IMR-90 (cell line): ENCODE measurements around the gene NOM1. TPM values are rescaled to one million over a fixed set of nuclear protein-coding genes. Genes with fewer than 3 reads are reported as not detected.
A peak's percentile ranks its signal among the peaks of the same experiment; 100 is the strongest.

ENCODE experiments used
- ATAC-seq: fragments of 200-7000 bp; cut with Tn5 transposase; 2 replicates; pipeline ENCODE4 v1.9.1; 2020; ENCODE audit warnings: low read depth, mild to moderate bottlenecking, moderate library complexity
- BruUV-seq: library from RNA; stranded (reverse); fragments of 400-500 nt; replicated peaks from 2 replicates; lab custom pipeline; 2021; lab: Mats Ljungman, UMichigan
- CTCF ChIA-PET: fragments of 300-600 bp; formaldehyde crosslinking; extraction: SDS; loops from one replicate; lab custom pipeline; 2021; ENCODE audit warnings: antibody characterized with exemption; lab: Yijun Ruan, JAX
- POLR2A ChIA-PET: fragments of 300-600 bp; sonication (Branson Sonifier 250); formaldehyde crosslinking; loops from one replicate; lab custom pipeline; 2022; ENCODE audit warnings: antibody characterized with exemption; ENCODE audit not compliant: unreplicated experiment; lab: Charles Lee
- DNase-seq: peaks from one replicate; pipeline ENCODE4 v3.0.0; 2013
- H2AFZ ChIP-seq: replicated peaks from 2 replicates; pipeline ENCODE3; 2013; ENCODE audit warnings: low read length, mild to moderate bottlenecking; ENCODE audit not compliant: poor library complexity
- H2AK5ac ChIP-seq: 2 replicates; pipeline ENCODE4 v1.6.1; 2013; ENCODE audit warnings: low read depth, low read length, inconsistent platforms
- H2AK9ac ChIP-seq: replicated peaks from 2 replicates; pipeline ENCODE3; 2013; ENCODE audit warnings: mild to moderate bottlenecking, low read depth, low read length, moderate library complexity; ENCODE audit not compliant: poor library complexity
- H2BK120ac ChIP-seq: 2 replicates; pipeline ENCODE4 v1.6.1; 2013; ENCODE audit warnings: low read depth, low read length, inconsistent platforms
- H2BK15ac ChIP-seq: 3 replicates; pipeline ENCODE4 v1.6.1; 2013; ENCODE audit warnings: low read depth, low read length, inconsistent platforms
- H2BK20ac ChIP-seq: 2 replicates; pipeline ENCODE4 v1.6.1; 2013; ENCODE audit warnings: low read depth, mild to moderate bottlenecking, inconsistent platforms, low read length, moderate library complexity
- H2BK5ac ChIP-seq: 2 replicates; pipeline ENCODE4 v1.6.1; 2013; ENCODE audit warnings: mild to moderate bottlenecking, low read depth, low read length, inconsistent platforms; ENCODE audit not compliant: poor library complexity, severe bottlenecking
- H3K14ac ChIP-seq: replicated peaks from 2 replicates; pipeline ENCODE4 v1.6.1; 2013; ENCODE audit warnings: low read depth, low read length, inconsistent platforms
- H3K18ac ChIP-seq: 2 replicates; pipeline ENCODE4 v1.6.1; 2013; ENCODE audit warnings: low read depth, low read length, control low read depth
- H3K23ac ChIP-seq: 2 replicates; pipeline ENCODE4 v1.6.1; 2013; ENCODE audit warnings: low read depth, low read length, inconsistent platforms
- H3K27ac ChIP-seq: 2 replicates; pipeline ENCODE4 v1.5.1; 2013; ENCODE audit warnings: mild to moderate bottlenecking, control low read depth, low read length; ENCODE audit not compliant: insufficient read depth
- H3K27me3 ChIP-seq: 2 replicates; pipeline ENCODE4 v1.6.1; 2013; ENCODE audit warnings: low read length; ENCODE audit not compliant: control insufficient read depth, insufficient read depth
- H3K36me3 ChIP-seq: 2 replicates; pipeline ENCODE4 v1.6.1; 2013; ENCODE audit warnings: low read length, mixed read lengths; ENCODE audit not compliant: control insufficient read depth, insufficient read depth
- H3K4ac ChIP-seq: 2 replicates; pipeline ENCODE4 v1.6.1; 2013; ENCODE audit warnings: low read depth, low read length, inconsistent platforms
- H3K4me1 ChIP-seq: 2 replicates; pipeline ENCODE4 v1.6.1; 2013; ENCODE audit warnings: low read length, mixed read lengths; ENCODE audit not compliant: control insufficient read depth, insufficient read depth
- H3K4me2 ChIP-seq: 2 replicates; pipeline ENCODE4 v1.6.1; 2013; ENCODE audit warnings: low read depth, mild to moderate bottlenecking, control low read depth, low read length, moderate library complexity
- H3K4me3 ChIP-seq: 2 replicates; pipeline ENCODE4 v1.5.1; 2013; ENCODE audit warnings: low read depth, mild to moderate bottlenecking, control low read depth, low read length, moderate library complexity; ENCODE audit not compliant: insufficient read depth
- H3K56ac ChIP-seq: 2 replicates; pipeline ENCODE4 v1.6.1; 2013; ENCODE audit warnings: low read length, inconsistent platforms; ENCODE audit not compliant: insufficient read depth; ENCODE audit errors: extremely low read depth
- H3K79me1 ChIP-seq, 2 experiments: 2 replicates each; pipeline ENCODE4 v1.6.1; 2013; ENCODE audit warnings: low read length in 2 of 2, inconsistent platforms in 1 of 2, low read depth in 1 of 2
- H3K9ac ChIP-seq: 2 replicates; pipeline ENCODE4 v1.6.1; 2013; ENCODE audit warnings: low read depth, low read length, control low read depth
- H3K9me1 ChIP-seq: 2 replicates; pipeline ENCODE4 v1.6.1; 2013; ENCODE audit warnings: low read length, inconsistent platforms; ENCODE audit not compliant: insufficient read depth
- H3K9me3 ChIP-seq: 2 replicates; pipeline ENCODE4 v1.6.1; 2013; ENCODE audit warnings: low read length; ENCODE audit not compliant: control insufficient read depth, insufficient read depth
- H4K20me1 ChIP-seq: 2 replicates; pipeline ENCODE4 v1.6.1; 2013; ENCODE audit warnings: low read length, inconsistent platforms; ENCODE audit not compliant: insufficient read depth
- H4K5ac ChIP-seq: 2 replicates; pipeline ENCODE4 v1.6.1; 2013; ENCODE audit warnings: mild to moderate bottlenecking, low read depth, low read length, control low read depth
- H4K8ac ChIP-seq, 2 experiments: 2 replicates each; pipeline ENCODE4 v1.6.1; 2013; ENCODE audit warnings: low read depth in 2 of 2, low read length in 2 of 2, control low read depth in 1 of 2, inconsistent platforms in 1 of 2
- H4K91ac ChIP-seq: 2 replicates; pipeline ENCODE4 v1.6.1; 2013; ENCODE audit warnings: low read depth, low read length, inconsistent platforms; ENCODE audit not compliant: insufficient read depth
- BHLHE40 ChIP-seq: fragments of 150-350 bp; IDR thresholded peaks from 2 replicates; pipeline ENCODE4 v1.6.1; 2016; ENCODE audit warnings: mild to moderate bottlenecking, low read depth, low read length
- CEBPB ChIP-seq: IDR thresholded peaks from 2 replicates; pipeline ENCODE4 v1.6.1; 2012; ENCODE audit warnings: low read depth, low read length, improper control_type of control experiment
- CHD1 ChIP-seq: IDR thresholded peaks from 2 replicates; pipeline ENCODE4 v1.6.1; 2012; ENCODE audit warnings: low read depth, low read length, improper control_type of control experiment
- FOS ChIP-seq: fragments of 150-350 bp; IDR thresholded peaks from 2 replicates; pipeline ENCODE4 v1.6.1; 2016; ENCODE audit warnings: low read depth, low read length
- MAFK ChIP-seq: IDR thresholded peaks from 2 replicates; pipeline ENCODE4 v1.6.1; 2012; ENCODE audit warnings: low read depth, low read length, improper control_type of control experiment
- MAZ ChIP-seq: IDR thresholded peaks from 2 replicates; pipeline ENCODE4 v1.6.1; 2012; ENCODE audit warnings: low read depth, mild to moderate bottlenecking, low read length, improper control_type of control experiment, moderate library complexity, borderline replicate concordance
- MXI1 ChIP-seq: IDR thresholded peaks from 2 replicates; pipeline ENCODE4 v1.6.1; 2012; ENCODE audit warnings: low read depth, mild to moderate bottlenecking, low read length, moderate library complexity, borderline replicate concordance
- NFE2L2 ChIP-seq: fragments of 150-350 bp; IDR thresholded peaks from 2 replicates; pipeline ENCODE4 v1.6.1; 2016; ENCODE audit warnings: low read depth, mild to moderate bottlenecking, low read length
- POLR2A ChIP-seq: IDR thresholded peaks from 2 replicates; pipeline ENCODE4 v1.6.1; 2012; ENCODE audit warnings: mild to moderate bottlenecking, low read depth, low read length
- RAD21 ChIP-seq: IDR thresholded peaks from 2 replicates; pipeline ENCODE4 v1.6.1; 2012; ENCODE audit warnings: low read length, improper control_type of control experiment
- RCOR1 ChIP-seq: IDR thresholded peaks from 2 replicates; pipeline ENCODE4 v1.6.1; 2012; ENCODE audit warnings: mild to moderate bottlenecking, low read length, improper control_type of control experiment; ENCODE audit not compliant: insufficient replicate concordance
- RFX5 ChIP-seq: IDR thresholded peaks from 2 replicates; pipeline ENCODE4 v1.8.0; 2012; ENCODE audit warnings: low read depth, mild to moderate bottlenecking, low read length, moderate library complexity
- SMC3 ChIP-seq: fragments of 150-350 bp; IDR thresholded peaks from 2 replicates; pipeline ENCODE4 v1.6.1; 2016; ENCODE audit warnings: low read depth, mild to moderate bottlenecking, antibody characterized with exemption, low read length, moderate library complexity
- WGBS, 2 experiments: methylation state at CpG; one replicate each; pipeline versions ENCODE4 v1.1.5 to v1.1.7; 2013; ENCODE audit warnings: missing lambda C conversion rate in 2 of 2; ENCODE audit not compliant: insufficient read length in 1 of 2; ENCODE audit errors: extremely low coverage in 2 of 2; 5-methylcytosine and 5-hydroxymethylcytosine counted together
- dilution Hi-C: fragments of 300-500 bp; cut with HindIII; formaldehyde crosslinking; loops from one replicate; pipeline ENCODE4 v1.14.3; 2018; ENCODE audit warnings: low sequenced_read_pairs; ENCODE audit not compliant: unreplicated experiment
- in situ Hi-C: fragments of 300-500 bp; cut with MboI; formaldehyde crosslinking; loops from 3 replicates; pipeline ENCODE4 v1.14.3; 2019; ENCODE audit warnings: low sequenced_read_pairs, inconsistent platforms, mixed read lengths
- intact Hi-C: fragments of 100-400 bp; cut with micrococcal nuclease; formaldehyde crosslinking; loops from 2 replicates; pipeline ENCODE4 v1.10.0; 2022
- polyA plus RNA-seq, 3 experiments: library from polyadenylated mRNA; depleted of rRNA; stranded (reverse); fragments of >200 nt; gene quantifications; 2 replicates each; pipeline ENCODE4 v1.2.3, GENCODE V29; 2012; ENCODE audit warnings: low replicate concordance in 1 of 3
- total RNA-seq: library from RNA; depleted of rRNA; stranded (reverse); fragments of >200 nt; gene quantifications from 2 replicates; pipeline ENCODE4 v1.2.3, GENCODE V29; 2012
- TF ChIP-seq, protein P1 (sequence below): fragments of 150-350 bp; IDR thresholded peaks from 2 replicates; pipeline ENCODE4 v1.6.1; 2017; ENCODE audit warnings: mild to moderate bottlenecking, antibody characterized with exemption, low read length, low read depth
- TF ChIP-seq, protein P2 (sequence below): fragments of 150-350 bp; IDR thresholded peaks from 2 replicates; pipeline ENCODE4 v1.6.1; 2016; ENCODE audit warnings: low read depth, mild to moderate bottlenecking, low read length, moderate library complexity, borderline replicate concordance
- TF ChIP-seq, protein P3 (sequence below): conservative IDR thresholded peaks from 2 replicates; pipeline ENCODE4 v1.5.1; 2012; ENCODE audit warnings: mild to moderate bottlenecking, low read depth, low read length, improper control_type of control experiment

NOM1 gene
- total and polyA plus RNA-seq, 2 of the 4 experiments (the other 2 are of a cell fraction) = 15.3 to 15.4 TPM

DNA sequence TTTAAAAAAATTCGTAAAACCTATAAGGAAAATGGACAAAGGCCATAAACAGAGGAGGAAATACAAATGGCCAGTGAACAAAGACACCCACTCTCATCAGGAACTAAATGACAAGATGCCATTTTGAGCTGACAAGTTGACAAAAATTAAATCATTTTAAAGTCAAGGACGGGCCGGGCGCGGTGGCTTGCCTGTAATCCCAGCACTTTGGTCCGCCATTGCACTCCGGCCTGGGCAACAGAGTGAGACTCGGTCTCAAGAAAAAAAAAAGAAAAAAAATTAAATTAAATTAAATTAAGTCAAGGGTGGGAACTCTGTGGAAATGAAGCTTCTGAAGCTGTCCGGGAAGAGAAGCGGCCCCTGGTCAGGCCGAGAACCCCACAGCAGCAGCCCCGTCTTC, 1.2 kb upstream of the NOM1 start:
- Histone ChIP-seq H3K4ac (no peak overlapping the region), H3K79me1 (peaks cover 12 to 20% of the 10 kb centered on the region in 2 experiments), H3K4me2 (peak overlapping the region; percentile 76; the same call in 1 of the 2 replicates), H2AK5ac (no peak overlapping the region), H4K91ac (no peak overlapping the region), H3K9me1 (peaks cover 3% of the 10 kb centered on the region; the same call in 1 of the 2 replicates), H4K8ac (peak overlapping the region in 1 of 2 experiments; percentile 82; a peak in 2 of 4 replicates), H3K4me1 (peaks cover 2% of the 10 kb centered on the region; the same call in 1 of the 2 replicates), H4K5ac (peak overlapping the region; percentile 49; the same call in 1 of the 2 replicates), H2BK5ac (no peak overlapping the region), H4K20me1 (peaks cover 17% of the 10 kb centered on the region), H3K4me3 (no peak overlapping the region), H3K23ac (no peak overlapping the region), H3K18ac (no peak overlapping the region), H3K56ac (no peak overlapping the region), H2BK15ac (no peak overlapping the region), H3K14ac (no peak overlapping the region), H3K27ac (no peak overlapping the region), H2BK120ac (no peak overlapping the region), H2BK20ac (no peak overlapping the region), H3K36me3 (peaks cover 8% of the 10 kb centered on the region), H3K9me3 (no peaks in the 10 kb centered on the region), H2AFZ (peak overlapping the region; percentile 97), H3K9ac (no peak overlapping the region), H2AK9ac (no peak overlapping the region), H3K27me3 (peaks cover 17% of the 10 kb centered on the region)
- WGBS, 2 experiments = no CpG with 5 or more reads among the region's 12 CpGs
- ATAC-seq (no peak), DNase-seq (no peak)
- no TSS peak for BruUV-seq
- POLR2A ChIA-PET = no interaction called here
- TF ChIP-seq, protein P1, sequence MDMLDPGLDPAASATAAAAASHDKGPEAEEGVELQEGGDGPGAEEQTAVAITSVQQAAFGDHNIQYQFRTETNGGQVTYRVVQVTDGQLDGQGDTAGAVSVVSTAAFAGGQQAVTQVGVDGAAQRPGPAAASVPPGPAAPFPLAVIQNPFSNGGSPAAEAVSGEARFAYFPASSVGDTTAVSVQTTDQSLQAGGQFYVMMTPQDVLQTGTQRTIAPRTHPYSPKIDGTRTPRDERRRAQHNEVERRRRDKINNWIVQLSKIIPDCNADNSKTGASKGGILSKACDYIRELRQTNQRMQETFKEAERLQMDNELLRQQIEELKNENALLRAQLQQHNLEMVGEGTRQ = no peak
- no peak for TF ChIP-seq MXI1
- TF ChIP-seq NFE2L2 = no peak
- TF ChIP-seq RAD21 = no peak
- TF ChIP-seq, protein P2, sequence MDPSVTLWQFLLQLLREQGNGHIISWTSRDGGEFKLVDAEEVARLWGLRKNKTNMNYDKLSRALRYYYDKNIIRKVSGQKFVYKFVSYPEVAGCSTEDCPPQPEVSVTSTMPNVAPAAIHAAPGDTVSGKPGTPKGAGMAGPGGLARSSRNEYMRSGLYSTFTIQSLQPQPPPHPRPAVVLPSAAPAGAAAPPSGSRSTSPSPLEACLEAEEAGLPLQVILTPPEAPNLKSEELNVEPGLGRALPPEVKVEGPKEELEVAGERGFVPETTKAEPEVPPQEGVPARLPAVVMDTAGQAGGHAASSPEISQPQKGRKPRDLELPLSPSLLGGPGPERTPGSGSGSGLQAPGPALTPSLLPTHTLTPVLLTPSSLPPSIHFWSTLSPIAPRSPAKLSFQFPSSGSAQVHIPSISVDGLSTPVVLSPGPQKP = no peak
- TF ChIP-seq RCOR1 = no peak
- TF ChIP-seq MAFK = no peak
- no peak for TF ChIP-seq BHLHE40
- TF ChIP-seq, protein P3, sequence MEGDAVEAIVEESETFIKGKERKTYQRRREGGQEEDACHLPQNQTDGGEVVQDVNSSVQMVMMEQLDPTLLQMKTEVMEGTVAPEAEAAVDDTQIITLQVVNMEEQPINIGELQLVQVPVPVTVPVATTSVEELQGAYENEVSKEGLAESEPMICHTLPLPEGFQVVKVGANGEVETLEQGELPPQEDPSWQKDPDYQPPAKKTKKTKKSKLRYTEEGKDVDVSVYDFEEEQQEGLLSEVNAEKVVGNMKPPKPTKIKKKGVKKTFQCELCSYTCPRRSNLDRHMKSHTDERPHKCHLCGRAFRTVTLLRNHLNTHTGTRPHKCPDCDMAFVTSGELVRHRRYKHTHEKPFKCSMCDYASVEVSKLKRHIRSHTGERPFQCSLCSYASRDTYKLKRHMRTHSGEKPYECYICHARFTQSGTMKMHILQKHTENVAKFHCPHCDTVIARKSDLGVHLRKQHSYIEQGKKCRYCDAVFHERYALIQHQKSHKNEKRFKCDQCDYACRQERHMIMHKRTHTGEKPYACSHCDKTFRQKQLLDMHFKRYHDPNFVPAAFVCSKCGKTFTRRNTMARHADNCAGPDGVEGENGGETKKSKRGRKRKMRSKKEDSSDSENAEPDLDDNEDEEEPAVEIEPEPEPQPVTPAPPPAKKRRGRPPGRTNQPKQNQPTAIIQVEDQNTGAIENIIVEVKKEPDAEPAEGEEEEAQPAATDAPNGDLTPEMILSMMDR = no peak
- TF ChIP-seq FOS = no peak
- TF ChIP-seq CHD1 = no peak
- TF ChIP-seq MAZ = no peak
- TF ChIP-seq RFX5 = no peak
- no peak for TF ChIP-seq CEBPB
- no peak for TF ChIP-seq POLR2A
- no peak for TF ChIP-seq SMC3
- dilution Hi-C loops = no loop called here
- in situ Hi-C loops = no loop called here
- CTCF ChIA-PET = no interaction called here
- intact Hi-C loops = loop anchor here (2.0 kb wide), 1 partner anchor 40 kb away; no protein-coding TSS in a partner anchor
